MCF 10A (cell line): ENCODE data around the gene CELF5. TPM values are rescaled to one million over a fixed set of nuclear protein-coding genes. Genes with fewer than 3 reads are reported as not detected.
A peak's percentile ranks its signal among the peaks of the same experiment; 100 is the strongest.

Source experiments
- BruUV-seq: library from RNA; stranded (reverse); fragments of 400-500 nt; replicated peaks from 2 replicates; lab custom pipeline; 2021; lab: Mats Ljungman, UMichigan
- CTCF ChIA-PET: fragments of 300-600 bp; sonication (Branson Sonifier 250); formaldehyde crosslinking; extraction: SDS; loops from one replicate; lab custom pipeline; 2021; ENCODE audit warnings: antibody characterized with exemption, inconsistent platforms; lab: Yijun Ruan, JAX
- POLR2A ChIA-PET: fragments of 300-600, 350-650 bp; sonication (Branson Sonifier 250); formaldehyde crosslinking; extraction: SDS; loops from one replicate; lab custom pipeline; 2020; ENCODE audit warnings: antibody characterized with exemption, inconsistent platforms; lab: Yijun Ruan, JAX
- DNase-seq: peaks from one replicate; pipeline ENCODE4 v3.0.0-alpha.2; 2018; ENCODE audit not compliant: unreplicated experiment
- H3K27ac Mint-ChIP-seq: one replicate; pipeline ENCODE4 v1.8.0; 2022; ENCODE audit warnings: mild to moderate bottlenecking, low read depth, mixed read lengths; ENCODE audit not compliant: unreplicated experiment
- H3K27me3 Mint-ChIP-seq: one replicate; pipeline ENCODE4 v1.8.0; 2022; ENCODE audit warnings: mixed read lengths; ENCODE audit not compliant: insufficient read depth, unreplicated experiment
- H3K36me3 Mint-ChIP-seq: one replicate; pipeline ENCODE4 v1.8.0; 2022; ENCODE audit warnings: mild to moderate bottlenecking, moderate library complexity, mixed read lengths; ENCODE audit not compliant: insufficient read depth, unreplicated experiment
- H3K4me1 Mint-ChIP-seq: one replicate; pipeline ENCODE4 v1.8.0; 2022; ENCODE audit warnings: mixed read lengths; ENCODE audit not compliant: insufficient read depth, unreplicated experiment
- H3K4me3 Mint-ChIP-seq: one replicate; pipeline ENCODE4 v1.8.0; 2022; ENCODE audit warnings: mild to moderate bottlenecking, moderate library complexity, mixed read lengths; ENCODE audit not compliant: unreplicated experiment
- H3K9me3 Mint-ChIP-seq: one replicate; pipeline ENCODE4 v1.8.0; 2022; ENCODE audit warnings: mixed read lengths; ENCODE audit not compliant: unreplicated experiment
- intact Hi-C: fragments of 100-400 bp; cut with micrococcal nuclease; formaldehyde crosslinking; loops from 2 replicates; pipeline ENCODE4 v1.14.1; 2022
- total RNA-seq: library from RNA; stranded (reverse); gene quantifications from 2 replicates; pipeline ENCODE4 v1.2.3, GENCODE V29; 2022
- TF ChIP-seq, protein P1 (sequence below): fragments of 200-600 bp; IDR thresholded peaks from one replicate; pipeline ENCODE4 v1.8.0; 2022; ENCODE audit warnings: antibody characterized with exemption, mild to moderate bottlenecking; ENCODE audit not compliant: unreplicated experiment

Gene CELF5
- total RNA-seq, 1 experiment from 2014 or later = 0.30 TPM

DNA sequence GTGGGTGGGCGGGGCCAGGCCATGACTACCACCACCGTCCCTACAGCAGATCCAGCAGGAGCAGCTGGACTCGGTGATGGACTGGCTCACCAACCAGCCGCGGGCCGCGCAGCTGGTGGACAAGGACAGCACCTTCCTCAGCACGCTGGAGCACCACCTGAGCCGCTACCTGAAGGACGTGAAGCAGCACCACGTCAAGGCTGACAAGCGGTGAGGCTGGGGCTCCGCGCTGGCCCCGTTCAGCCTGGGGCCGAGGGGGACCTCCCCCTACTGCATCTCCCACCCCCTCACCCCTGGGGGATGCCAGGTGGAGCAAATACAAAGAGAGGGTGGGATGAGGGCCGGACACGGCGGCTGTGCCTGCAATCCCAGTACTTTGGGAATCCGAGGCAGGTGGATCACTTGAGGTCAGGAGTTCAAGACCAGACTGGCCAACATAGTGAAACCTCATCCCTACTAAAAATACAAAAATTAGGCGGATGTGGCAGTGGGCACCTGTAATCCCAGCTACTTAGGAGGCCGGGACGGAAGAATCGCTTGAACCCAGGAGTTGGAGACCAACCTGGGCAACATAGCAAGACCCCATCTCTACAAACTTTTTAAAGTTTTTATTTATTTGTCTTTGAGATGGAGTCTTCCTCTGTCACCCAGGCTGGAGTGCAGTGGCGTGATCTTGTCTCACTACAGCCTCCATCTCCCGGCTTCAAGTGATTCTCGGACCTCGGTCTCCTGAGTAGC lies 18.1 kb upstream of the CELF5 start:
- TF ChIP-seq, protein P1, sequence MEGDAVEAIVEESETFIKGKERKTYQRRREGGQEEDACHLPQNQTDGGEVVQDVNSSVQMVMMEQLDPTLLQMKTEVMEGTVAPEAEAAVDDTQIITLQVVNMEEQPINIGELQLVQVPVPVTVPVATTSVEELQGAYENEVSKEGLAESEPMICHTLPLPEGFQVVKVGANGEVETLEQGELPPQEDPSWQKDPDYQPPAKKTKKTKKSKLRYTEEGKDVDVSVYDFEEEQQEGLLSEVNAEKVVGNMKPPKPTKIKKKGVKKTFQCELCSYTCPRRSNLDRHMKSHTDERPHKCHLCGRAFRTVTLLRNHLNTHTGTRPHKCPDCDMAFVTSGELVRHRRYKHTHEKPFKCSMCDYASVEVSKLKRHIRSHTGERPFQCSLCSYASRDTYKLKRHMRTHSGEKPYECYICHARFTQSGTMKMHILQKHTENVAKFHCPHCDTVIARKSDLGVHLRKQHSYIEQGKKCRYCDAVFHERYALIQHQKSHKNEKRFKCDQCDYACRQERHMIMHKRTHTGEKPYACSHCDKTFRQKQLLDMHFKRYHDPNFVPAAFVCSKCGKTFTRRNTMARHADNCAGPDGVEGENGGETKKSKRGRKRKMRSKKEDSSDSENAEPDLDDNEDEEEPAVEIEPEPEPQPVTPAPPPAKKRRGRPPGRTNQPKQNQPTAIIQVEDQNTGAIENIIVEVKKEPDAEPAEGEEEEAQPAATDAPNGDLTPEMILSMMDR = no peak
- no peak overlapping the region for H3K4me3 Mint-ChIP-seq
- ChIA-PET POLR2A (no interaction called here), CTCF (no interaction called here)
- no TSS peak for BruUV-seq
- no peaks in the 10 kb centered on the region for H3K27me3 Mint-ChIP-seq
- no peaks in the 10 kb centered on the region for H3K4me1 Mint-ChIP-seq
- no peak overlapping the region for H3K27ac Mint-ChIP-seq
- DNase-seq = no peak
- no peaks in the 10 kb centered on the region for H3K9me3 Mint-ChIP-seq
- intact Hi-C loops = no loop called here
- peaks cover 25% of the 10 kb centered on the region for H3K36me3 Mint-ChIP-seq

GRCh38 chr19:3207461-3208242 lies 16.8 kb upstream of the CELF5 start:
- CTCF ChIA-PET = no interaction called here
- no peak for DNase-seq
- Mint-ChIP-seq H3K4me1 (no peaks in the 10 kb centered on the region), H3K9me3 (no peaks in the 10 kb centered on the region), H3K27me3 (no peaks in the 10 kb centered on the region), H3K27ac (no peak overlapping the region), H3K4me3 (no peak overlapping the region), H3K36me3 (peaks cover 25% of the 10 kb centered on the region)
- TF ChIP-seq, protein P1 = no peak
- POLR2A ChIA-PET = no interaction called here
- intact Hi-C loops = no loop called here
- no TSS peak for BruUV-seq

GRCh38 chr19:3208317-3209207 lies 15.9 kb upstream of the CELF5 start:
- TSS peak; percentile 63 for BruUV-seq
- intact Hi-C loops = no loop called here
- Mint-ChIP-seq H3K4me3 (no peak overlapping the region), H3K36me3 (peaks cover 25% of the 10 kb centered on the region), H3K27me3 (no peaks in the 10 kb centered on the region), H3K9me3 (no peaks in the 10 kb centered on the region), H3K27ac (no peak overlapping the region), H3K4me1 (no peaks in the 10 kb centered on the region)
- TF ChIP-seq, protein P1 = no peak
- ChIA-PET POLR2A (no interaction called here), CTCF (interaction anchor here (1.0 kb wide), 1 partner anchor 82 kb away, joined by 3 read pairs; no protein-coding TSS in a partner anchor)
- no peak for DNase-seq
